A549 (cell line): ENCODE measurements around the gene ACTR1A.

Experiments
- CEBPB ChIP-seq, 2 experiments: fragments of >200 bp in 1 of 2; sonication (Bioruptor Twin) in 1 of 2; formaldehyde crosslinking in 1 of 2; IDR thresholded peaks; 2 replicates each; pipeline ENCODE4 v1.6.1; 2012 to 2016
- CHD2 ChIP-seq: fragments of 150-350 bp; IDR thresholded peaks from 2 replicates; pipeline ENCODE4 v1.6.1; 2014; ENCODE audit warnings: low read length; ENCODE audit not compliant: partially characterized antibody
- CHD4 ChIP-seq: fragments of 200-600 bp; sonication (generic); IDR thresholded peaks from 2 replicates; pipeline ENCODE4 v1.6.1; 2016; ENCODE audit warnings: antibody characterized with exemption, mild to moderate bottlenecking, borderline replicate concordance
- CTCF ChIP-seq: fragments of >200 bp; sonication (Bioruptor Twin); formaldehyde crosslinking; IDR thresholded peaks from 3 replicates; pipeline ENCODE4 v1.5.1; 2016
- NR3C1 ChIP-seq: fragments of >200 bp; sonication (Bioruptor Twin); formaldehyde crosslinking; IDR thresholded peaks from 3 replicates; pipeline ENCODE4 v1.6.1; 2017
- PHF8 ChIP-seq: fragments of 200-600 bp; sonication (generic); IDR thresholded peaks from 2 replicates; pipeline ENCODE4 v1.6.1; 2016; ENCODE audit warnings: low read depth, mild to moderate bottlenecking, antibody characterized with exemption, moderate library complexity, borderline replicate concordance
- POLR2A ChIP-seq: IDR thresholded peaks from 2 replicates; pipeline ENCODE4 v1.6.1; 2012; ENCODE audit warnings: mild to moderate bottlenecking, low read length
- RAD21 ChIP-seq, 2 experiments: fragments of >200 bp in 1 of 2; sonication (Bioruptor Twin) in 1 of 2; formaldehyde crosslinking in 1 of 2; IDR thresholded peaks in 1 of 2; conservative IDR thresholded peaks in 1 of 2; 2 replicates in 1 of 2; 3 replicates in 1 of 2; pipeline ENCODE4 v1.6.1; 2012 to 2018; ENCODE audit warnings: inconsistent platforms in 1 of 2
- RARB ChIP-seq: fragments of 250-450 bp; sonication (Bioruptor Pico); IDR thresholded peaks from 2 replicates; pipeline ENCODE4 v1.8.0; 2021; ENCODE audit warnings: mild to moderate bottlenecking, moderate library complexity
- RFX5 ChIP-seq: fragments of 450-650 bp; IDR thresholded peaks from 2 replicates; pipeline ENCODE4 v1.7.1; 2014; ENCODE audit warnings: antibody characterized with exemption, mild to moderate bottlenecking, moderate library complexity
- TF ChIP-seq, protein P1 (sequence below): IDR thresholded peaks from 2 replicates; pipeline ENCODE4 v1.6.1; 2012
- TF ChIP-seq, protein P2 (sequence below): fragments of >200 bp; sonication (Bioruptor Twin); formaldehyde crosslinking; IDR thresholded peaks from 3 replicates; pipeline ENCODE4 v1.6.1; 2016
- TF ChIP-seq, protein P3 (sequence below): fragments of 250-450 bp; sonication (Bioruptor Pico); IDR thresholded peaks from 2 replicates; pipeline ENCODE4 v1.5.0; 2021; ENCODE audit warnings: mild to moderate bottlenecking, moderate library complexity, borderline replicate concordance
- TF ChIP-seq, protein P4 (sequence below): fragments of 450-650 bp; IDR thresholded peaks from 2 replicates; pipeline ENCODE4 v1.6.1; 2014; ENCODE audit warnings: antibody characterized with exemption

DNA sequence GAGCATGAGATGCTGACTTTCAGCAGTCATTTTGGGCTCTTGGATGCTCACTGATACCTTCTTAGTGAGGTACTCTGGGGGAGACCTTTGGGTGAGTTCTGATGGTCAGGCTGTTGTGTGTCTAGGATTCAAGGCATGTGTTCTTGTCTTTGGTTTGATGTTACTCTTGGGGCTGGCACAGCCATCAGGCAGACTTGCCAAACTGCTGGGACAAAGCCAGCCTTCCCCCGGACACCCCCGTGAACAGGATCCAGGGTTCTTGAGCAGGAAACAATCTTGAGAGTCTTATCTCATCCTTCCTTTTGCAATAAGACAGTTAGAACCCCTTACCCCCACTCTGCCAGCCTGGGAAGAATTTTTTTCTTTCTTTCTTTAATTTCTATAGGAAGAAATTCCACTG lies 43.5 kb upstream of the ACTR1A start:
- TF ChIP-seq NR3C1 (no peak), CEBPB (IDR thresholded peaks at IDR 0.05) (no peak), CTCF (no peak), RARB (no peak), CHD2 (no peak), RFX5 (no peak), POLR2A (no peak), RAD21 (conservative IDR thresholded peaks at IDR 0.05 in 1 of 2, IDR thresholded peaks at IDR 0.05 in 1 of 2) (no peak), PHF8 (no peak), CHD4 (no peak)
- TF ChIP-seq, protein P1, sequence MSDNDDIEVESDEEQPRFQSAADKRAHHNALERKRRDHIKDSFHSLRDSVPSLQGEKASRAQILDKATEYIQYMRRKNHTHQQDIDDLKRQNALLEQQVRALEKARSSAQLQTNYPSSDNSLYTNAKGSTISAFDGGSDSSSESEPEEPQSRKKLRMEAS = no peak
- TF ChIP-seq, protein P2, sequence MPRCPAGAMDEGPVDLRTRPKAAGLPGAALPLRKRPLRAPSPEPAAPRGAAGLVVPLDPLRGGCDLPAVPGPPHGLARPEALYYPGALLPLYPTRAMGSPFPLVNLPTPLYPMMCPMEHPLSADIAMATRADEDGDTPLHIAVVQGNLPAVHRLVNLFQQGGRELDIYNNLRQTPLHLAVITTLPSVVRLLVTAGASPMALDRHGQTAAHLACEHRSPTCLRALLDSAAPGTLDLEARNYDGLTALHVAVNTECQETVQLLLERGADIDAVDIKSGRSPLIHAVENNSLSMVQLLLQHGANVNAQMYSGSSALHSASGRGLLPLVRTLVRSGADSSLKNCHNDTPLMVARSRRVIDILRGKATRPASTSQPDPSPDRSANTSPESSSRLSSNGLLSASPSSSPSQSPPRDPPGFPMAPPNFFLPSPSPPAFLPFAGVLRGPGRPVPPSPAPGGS = no peak
- TF ChIP-seq, protein P3, sequence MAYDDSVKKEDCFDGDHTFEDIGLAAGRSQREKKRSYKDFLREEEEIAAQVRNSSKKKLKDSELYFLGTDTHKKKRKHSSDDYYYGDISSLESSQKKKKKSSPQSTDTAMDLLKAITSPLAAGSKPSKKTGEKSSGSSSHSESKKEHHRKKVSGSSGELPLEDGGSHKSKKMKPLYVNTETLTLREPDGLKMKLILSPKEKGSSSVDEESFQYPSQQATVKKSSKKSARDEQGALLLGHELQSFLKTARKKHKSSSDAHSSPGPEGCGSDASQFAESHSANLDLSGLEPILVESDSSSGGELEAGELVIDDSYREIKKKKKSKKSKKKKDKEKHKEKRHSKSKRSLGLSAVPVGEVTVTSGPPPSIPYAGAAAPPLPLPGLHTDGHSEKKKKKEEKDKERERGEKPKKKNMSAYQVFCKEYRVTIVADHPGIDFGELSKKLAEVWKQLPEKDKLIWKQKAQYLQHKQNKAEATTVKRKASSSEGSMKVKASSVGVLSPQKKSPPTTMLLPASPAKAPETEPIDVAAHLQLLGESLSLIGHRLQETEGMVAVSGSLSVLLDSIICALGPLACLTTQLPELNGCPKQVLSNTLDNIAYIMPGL (CRISPR knock-in tag) = no peak
- TF ChIP-seq, protein P4, sequence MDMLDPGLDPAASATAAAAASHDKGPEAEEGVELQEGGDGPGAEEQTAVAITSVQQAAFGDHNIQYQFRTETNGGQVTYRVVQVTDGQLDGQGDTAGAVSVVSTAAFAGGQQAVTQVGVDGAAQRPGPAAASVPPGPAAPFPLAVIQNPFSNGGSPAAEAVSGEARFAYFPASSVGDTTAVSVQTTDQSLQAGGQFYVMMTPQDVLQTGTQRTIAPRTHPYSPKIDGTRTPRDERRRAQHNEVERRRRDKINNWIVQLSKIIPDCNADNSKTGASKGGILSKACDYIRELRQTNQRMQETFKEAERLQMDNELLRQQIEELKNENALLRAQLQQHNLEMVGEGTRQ = no peak
